DND-41 (cell line): ENCODE data around the gene C9orf50.

Experiments
- ATAC-seq: fragments of 200-7000 bp; cut with Tn5 transposase; 3 replicates; pipeline ENCODE4 v1.9.1; 2021; ENCODE audit warnings: low read depth; ENCODE audit not compliant: insufficient read depth
- DNase-seq: peaks from one replicate; pipeline ENCODE4 v3.0.0-alpha.2; 2020
- H2AFZ ChIP-seq: 2 replicates; pipeline ENCODE4 v1.6.0; 2012; ENCODE audit warnings: low read depth, low read length
- H3K27ac ChIP-seq: 2 replicates; pipeline ENCODE4 v1.5.1; 2012; ENCODE audit warnings: low read length, inconsistent platforms
- H3K27me3 ChIP-seq: fragments of 200-600 bp; sonication (generic); 2 replicates; pipeline ENCODE4 v1.6.0; 2012; ENCODE audit warnings: low read length, mild to moderate bottlenecking, inconsistent platforms; ENCODE audit not compliant: insufficient read depth, poor library complexity
- H3K36me3 ChIP-seq: 2 replicates; pipeline ENCODE4 v1.5.1; 2012; ENCODE audit warnings: low read length, inconsistent platforms; ENCODE audit not compliant: insufficient read depth
- H3K4me1 ChIP-seq: 2 replicates; pipeline ENCODE4 v1.5.1; 2012; ENCODE audit warnings: mild to moderate bottlenecking, low read length; ENCODE audit not compliant: insufficient read depth
- H3K4me2 ChIP-seq: 2 replicates; pipeline ENCODE4 v1.6.0; 2012; ENCODE audit warnings: mild to moderate bottlenecking, moderate library complexity, low read length, inconsistent platforms; ENCODE audit not compliant: insufficient read depth
- H3K4me3 ChIP-seq, 2 experiments: fragments of 200-600 bp in 1 of 2; shearing (Covaris generic) in 1 of 2; 2 replicates each; pipeline ENCODE4 v1.5.1; 2012 to 2016; ENCODE audit warnings: inconsistent platforms in 2 of 2, low read length in 2 of 2, mild to moderate bottlenecking in 2 of 2, low read depth in 1 of 2, moderate library complexity in 1 of 2
- H3K79me2 ChIP-seq: 2 replicates; pipeline ENCODE4 v1.6.0; 2012; ENCODE audit warnings: low read length, inconsistent platforms; ENCODE audit not compliant: insufficient read depth
- H3K9ac ChIP-seq: 2 replicates; pipeline ENCODE4 v1.6.0; 2012; ENCODE audit warnings: low read depth, mild to moderate bottlenecking, inconsistent platforms, low read length, moderate library complexity
- H3K9me3 ChIP-seq: 2 replicates; pipeline ENCODE4 v1.5.1; 2012; ENCODE audit warnings: low read length, moderate library complexity, mild to moderate bottlenecking, inconsistent platforms; ENCODE audit not compliant: insufficient read depth, severe bottlenecking
- H4K20me1 ChIP-seq: 2 replicates; pipeline ENCODE4 v1.6.0; 2012; ENCODE audit warnings: low read length; ENCODE audit not compliant: insufficient read depth
- EZH2 ChIP-seq: IDR thresholded peaks from 3 replicates; pipeline ENCODE4 v1.6.1; 2012; ENCODE audit warnings: borderline replicate concordance, low read depth, mild to moderate bottlenecking, moderate library complexity, low read length, inconsistent platforms; ENCODE audit not compliant: severe bottlenecking
- TF ChIP-seq, protein P1 (sequence below): IDR thresholded peaks from 2 replicates; pipeline ENCODE4 v1.5.1; 2012; ENCODE audit warnings: borderline replicate concordance, low read length, moderate library complexity, mild to moderate bottlenecking; ENCODE audit not compliant: poor library complexity, severe bottlenecking; ENCODE audit errors: extremely low read depth

C9orf50 gene

DNA sequence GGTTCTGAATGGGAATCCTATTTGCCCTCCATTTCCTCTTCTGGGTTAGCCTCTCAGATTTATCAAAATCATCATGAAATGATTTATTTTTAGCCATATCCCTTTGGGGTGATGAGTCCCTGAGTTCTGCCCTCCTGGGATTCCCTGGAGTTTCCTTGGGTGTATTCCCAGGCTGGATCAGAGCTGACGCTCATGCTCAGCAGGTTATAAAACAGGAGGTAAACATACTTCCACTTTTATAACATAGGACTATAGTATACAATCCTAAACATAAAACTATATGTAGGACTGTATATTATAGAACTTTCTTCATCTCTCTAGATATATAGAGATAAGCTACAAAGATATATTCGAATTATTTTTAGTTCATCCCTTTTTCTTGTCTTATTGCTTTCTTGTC lies 40.1 kb upstream of the C9orf50 start:
- ATAC-seq (no peak), DNase-seq (no peak)
- Histone ChIP-seq H3K9me3 (no peaks in the 10 kb centered on the region), H4K20me1 (no peaks in the 10 kb centered on the region), H3K79me2 (no peaks in the 10 kb centered on the region), H3K4me3 (no peak overlapping the region), H3K27ac (no peak overlapping the region), H3K27me3 (no peaks in the 10 kb centered on the region), H3K4me1 (no peaks in the 10 kb centered on the region), H3K36me3 (no peaks in the 10 kb centered on the region), H3K4me2 (no peak overlapping the region), H2AFZ (no peak overlapping the region), H3K9ac (no peak overlapping the region)
- TF ChIP-seq, protein P1, sequence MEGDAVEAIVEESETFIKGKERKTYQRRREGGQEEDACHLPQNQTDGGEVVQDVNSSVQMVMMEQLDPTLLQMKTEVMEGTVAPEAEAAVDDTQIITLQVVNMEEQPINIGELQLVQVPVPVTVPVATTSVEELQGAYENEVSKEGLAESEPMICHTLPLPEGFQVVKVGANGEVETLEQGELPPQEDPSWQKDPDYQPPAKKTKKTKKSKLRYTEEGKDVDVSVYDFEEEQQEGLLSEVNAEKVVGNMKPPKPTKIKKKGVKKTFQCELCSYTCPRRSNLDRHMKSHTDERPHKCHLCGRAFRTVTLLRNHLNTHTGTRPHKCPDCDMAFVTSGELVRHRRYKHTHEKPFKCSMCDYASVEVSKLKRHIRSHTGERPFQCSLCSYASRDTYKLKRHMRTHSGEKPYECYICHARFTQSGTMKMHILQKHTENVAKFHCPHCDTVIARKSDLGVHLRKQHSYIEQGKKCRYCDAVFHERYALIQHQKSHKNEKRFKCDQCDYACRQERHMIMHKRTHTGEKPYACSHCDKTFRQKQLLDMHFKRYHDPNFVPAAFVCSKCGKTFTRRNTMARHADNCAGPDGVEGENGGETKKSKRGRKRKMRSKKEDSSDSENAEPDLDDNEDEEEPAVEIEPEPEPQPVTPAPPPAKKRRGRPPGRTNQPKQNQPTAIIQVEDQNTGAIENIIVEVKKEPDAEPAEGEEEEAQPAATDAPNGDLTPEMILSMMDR: no peak
- no peak for TF ChIP-seq EZH2

DNA sequence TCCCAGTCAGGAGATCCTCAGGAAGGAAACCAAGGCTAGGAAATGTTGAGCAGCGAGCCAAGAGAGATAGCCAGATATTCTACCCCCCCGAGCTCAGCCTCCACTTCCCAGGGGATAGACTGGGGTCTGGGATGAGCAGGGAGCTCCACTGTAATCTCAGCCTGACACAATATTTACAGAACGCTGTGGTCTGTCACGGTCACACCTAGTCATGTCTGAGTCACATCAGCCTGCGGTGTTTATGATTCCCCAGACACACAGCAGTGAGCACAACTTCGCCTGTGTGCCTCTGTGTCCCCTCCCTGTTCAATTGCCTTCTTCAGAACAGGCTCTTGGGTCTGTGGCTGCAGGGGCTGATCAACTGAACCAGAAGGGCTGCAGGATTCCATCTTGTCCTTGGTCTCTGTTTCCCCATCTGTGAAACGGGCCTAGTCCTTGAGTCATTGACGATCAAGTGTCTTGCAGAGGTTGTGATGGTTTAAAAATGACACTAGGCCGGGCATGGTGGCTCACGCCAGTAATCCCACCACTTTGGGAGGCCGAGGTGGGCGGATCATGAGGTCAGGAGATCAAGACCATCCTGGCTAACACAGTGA lies 36.0 kb upstream of the C9orf50 start:
- Histone ChIP-seq H3K27me3 (no peaks in the 10 kb centered on the region), H3K79me2 (no peaks in the 10 kb centered on the region), H3K4me3 (no peak overlapping the region), H2AFZ (no peak overlapping the region), H3K4me2 (no peak overlapping the region), H3K9me3 (no peaks in the 10 kb centered on the region), H3K27ac (no peak overlapping the region), H3K4me1 (no peaks in the 10 kb centered on the region), H4K20me1 (no peaks in the 10 kb centered on the region), H3K9ac (no peak overlapping the region), H3K36me3 (no peaks in the 10 kb centered on the region)
- no peak for ATAC-seq
- TF ChIP-seq, protein P1: no peak
- TF ChIP-seq EZH2: no peak
- DNase-seq: no peak

DNA sequence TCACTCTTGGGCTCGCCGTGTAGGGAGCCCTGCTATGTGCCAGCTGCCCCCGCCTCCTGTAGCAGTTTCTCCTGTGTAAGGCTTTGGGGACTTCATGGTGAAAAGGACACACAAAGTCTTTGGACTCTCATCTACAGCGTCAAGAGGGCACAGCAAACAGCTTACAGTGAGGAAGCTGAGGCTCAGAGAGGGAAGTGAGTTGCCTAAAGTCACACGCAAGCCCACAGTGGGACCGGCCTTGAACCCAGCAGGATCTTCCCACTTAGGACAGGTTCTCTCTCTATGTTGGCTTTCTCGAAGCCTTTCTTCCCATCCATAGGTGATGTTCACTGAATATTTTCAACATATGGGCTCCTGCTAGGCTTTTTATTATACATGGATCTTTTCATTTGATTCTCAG lies 34.8 kb upstream of the C9orf50 start:
- TF ChIP-seq, protein P1: no peak
- no peak for TF ChIP-seq EZH2
- Histone ChIP-seq H4K20me1 (no peaks in the 10 kb centered on the region), H3K9me3 (no peaks in the 10 kb centered on the region), H3K9ac (no peak overlapping the region), H3K4me3 (no peak overlapping the region), H3K4me1 (no peaks in the 10 kb centered on the region), H3K4me2 (no peak overlapping the region), H3K36me3 (no peaks in the 10 kb centered on the region), H3K27me3 (no peaks in the 10 kb centered on the region), H2AFZ (no peak overlapping the region), H3K27ac (no peak overlapping the region), H3K79me2 (no peaks in the 10 kb centered on the region)
- DNase-seq (no peak), ATAC-seq (no peak)
